NCI-H1105 (cell line): ENCODE data around the gene LRP11.

Source experiments
- DNase-seq: peaks from one replicate; lab custom pipeline; 2025; lab: John Stamatoyannopoulos, UW

The LRP11 gene

DNA sequence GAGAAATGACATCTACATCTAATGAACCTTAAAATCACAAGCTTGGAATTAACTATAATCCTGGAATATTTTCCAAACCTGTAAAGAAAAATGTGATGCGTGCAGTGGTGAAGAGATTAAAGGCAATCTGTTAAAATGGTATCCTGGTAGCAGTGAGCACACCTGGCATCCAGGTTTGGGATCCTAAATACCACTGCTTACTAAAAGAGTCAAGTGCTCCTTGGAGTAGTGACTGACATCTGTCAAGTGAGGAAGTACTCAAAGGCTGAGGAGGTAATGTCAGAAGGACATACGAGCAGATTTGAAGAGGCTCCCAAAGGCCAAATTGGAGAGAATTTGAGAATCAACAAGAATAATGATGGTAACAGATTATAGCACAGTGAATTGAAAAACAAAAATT, 81.8 kb downstream of the LRP11 start:
- DNase-seq, result no peak

- no peak for DNase-seq
These were observed 82.4 kb downstream of the LRP11 start for GRCh38 chr6:149781715-149782114.

- DNase-seq, result no peak
These were observed 84.6 kb downstream of the LRP11 start for GRCh38 chr6:149779644-149779963.

GRCh38 chr6:149777624-149778023, 86.5 kb downstream of the LRP11 start:
- no peak for DNase-seq

DNA sequence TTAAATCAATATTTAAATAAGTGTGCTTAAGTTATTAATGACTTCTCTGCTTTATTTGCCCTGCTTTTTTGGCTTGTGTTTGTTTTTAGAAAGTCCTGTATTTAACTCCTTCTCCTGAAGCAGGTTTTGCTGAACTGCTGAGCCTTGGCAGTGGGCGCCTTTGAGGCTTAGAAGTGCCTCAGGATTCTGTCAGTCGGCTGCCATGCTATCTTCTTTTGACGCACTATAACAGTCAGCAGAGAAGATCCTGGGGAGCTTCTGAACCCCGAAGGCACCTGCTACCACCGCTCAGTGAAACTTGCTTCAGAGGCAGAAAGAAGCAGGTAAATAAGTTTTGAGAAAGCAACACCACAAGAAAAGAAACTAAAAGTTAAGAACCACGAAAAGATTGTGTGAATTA, 92.2 kb downstream of the LRP11 start:
- no peak for DNase-seq

GRCh38 chr6:149771185-149771584, 93.0 kb downstream of the LRP11 start:
- DNase-seq, result no peak

DNA sequence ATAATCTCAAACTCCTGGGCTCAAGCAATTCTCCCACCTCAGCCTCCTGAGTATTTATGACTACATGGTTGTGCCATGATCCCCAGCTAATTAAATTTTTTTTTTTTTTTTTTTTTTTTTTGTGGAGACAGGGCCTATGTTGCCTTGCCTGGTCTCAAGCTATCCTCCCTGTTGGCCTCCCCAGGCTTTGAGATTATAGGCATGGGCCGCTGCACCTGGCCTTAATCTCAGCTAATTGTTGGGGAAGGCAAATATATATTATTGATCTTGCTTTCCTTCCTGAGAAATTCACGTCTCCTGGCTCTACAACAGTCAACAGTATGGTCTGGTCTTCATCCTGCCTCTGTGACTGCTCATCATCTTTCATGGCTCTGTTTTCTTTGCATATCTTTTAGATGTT, 94.5 kb downstream of the LRP11 start:
- DNase-seq, result no peak
